ENCODE results near the gene PDPR. TPM values are rescaled to one million over a fixed set of nuclear protein-coding genes. Genes with fewer than 3 reads are reported as not detected.

Gene PDPR
- total RNA-seq, 1 experiment from 2014 or later, result 16.8 TPM

Small RNAs within 50 kb of the gene (small RNA-seq; reads per million reads assigned to genes)
- not detected for gene AC009060.2

Other genes with a start within 250 kb of the PDPR start
- 0.10 and 0.17 TPM in 2 replicates for gene CLEC18A, start 163.0 kb upstream of the PDPR start, total RNA-seq (2014; rRNA removed; shearing (Covaris generic))
- gene CLEC18C, start 59.5 kb downstream of the PDPR start, total RNA-seq (2014; rRNA removed; shearing (Covaris generic)), result 0.03 TPM in 1 of 2 replicates, not detected in the other
- gene EXOSC6, start 137.6 kb downstream of the PDPR start, total RNA-seq (2014; rRNA removed; shearing (Covaris generic)), result 35.2 and 44.2 TPM in 2 replicates
- gene AARS1, start 175.2 kb downstream of the PDPR start, total RNA-seq (2014; rRNA removed; shearing (Covaris generic)), result 85.5 and 87.5 TPM in 2 replicates
- 21.2 and 36.3 TPM in 2 replicates for gene DDX19B, start 184.9 kb downstream of the PDPR start, total RNA-seq (2014; rRNA removed; shearing (Covaris generic))
- 79.4 and 87.5 TPM in 2 replicates for gene DDX19A, start 232.6 kb downstream of the PDPR start, total RNA-seq (2014; rRNA removed; shearing (Covaris generic))